CD14-positive monocyte (primary cell): ENCODE measurements around the gene PCDHGA11. TPM values are rescaled to one million over a fixed set of nuclear protein-coding genes. Genes with fewer than 3 reads are reported as not detected.
A peak's percentile ranks its signal among the peaks of the same experiment; 100 is the strongest.
"Not testable (repeated sequence)": the region's sequence is repeated elsewhere in the genome, so short reads cannot be mapped to it uniquely, and the experiment has no call there.

ENCODE experiments used
- DNase-seq, 3 donors: peaks; one replicate each; pipeline ENCODE4 v3.0.0-alpha.2; 2011 to 2022
- H2AFZ ChIP-seq: 2 replicates; pipeline ENCODE4 v1.6.0; 2012; ENCODE audit warnings: mild to moderate bottlenecking, low read depth, low read length, inconsistent platforms; ENCODE audit not compliant: insufficient read depth, poor library complexity, severe bottlenecking
- H3K27ac ChIP-seq, 2 donors: 1 replicate in 1 of 2; 2 replicates in 1 of 2; pipeline ENCODE4 v1.5.1; 2012 to 2013; ENCODE audit warnings: low read length in 2 of 2, control low read depth in 1 of 2, inconsistent platforms in 1 of 2, low read depth in 1 of 2, mild to moderate bottlenecking in 1 of 2
- H3K27me3 ChIP-seq, 2 donors: one replicate each; pipeline versions ENCODE4 v1.6.0 to v1.6.1; 2011 to 2013; ENCODE audit warnings: low read length in 2 of 2; ENCODE audit not compliant: control insufficient read depth in 2 of 2, insufficient read depth in 2 of 2
- H3K36me3 ChIP-seq, 2 donors: replicated peaks in 1 of 2; 1 replicate in 1 of 2; 2 replicates in 1 of 2; pipeline versions ENCODE4 v1.5.1 to v1.6.1; 2012 to 2013; ENCODE audit warnings: low read length in 2 of 2, control low read depth in 1 of 2, inconsistent platforms in 1 of 2, mild to moderate bottlenecking in 1 of 2; ENCODE audit not compliant: insufficient read depth in 2 of 2, control insufficient read depth in 1 of 2
- H3K4me1 ChIP-seq, 2 donors: 1 replicate in 1 of 2; 2 replicates in 1 of 2; pipeline versions ENCODE4 v1.5.1 to v1.6.1; 2012 to 2013; ENCODE audit warnings: low read length in 2 of 2, control low read depth in 1 of 2, inconsistent platforms in 1 of 2, mild to moderate bottlenecking in 1 of 2, moderate library complexity in 1 of 2; ENCODE audit not compliant: insufficient read depth in 2 of 2, control insufficient read depth in 1 of 2
- H3K4me2 ChIP-seq: replicated peaks from 2 replicates; pipeline ENCODE3; 2012; ENCODE audit warnings: low read length, moderate library complexity, mild to moderate bottlenecking; ENCODE audit not compliant: poor library complexity, severe bottlenecking; ENCODE audit errors: extremely low read depth
- H3K4me3 ChIP-seq, 3 experiments: fragments of 200-600 bp in 1 of 3; sonication (generic) in 1 of 3; replicated peaks in 1 of 3; 1 replicate in 2 of 3; 2 replicates in 1 of 3; pipeline ENCODE4 v1.5.1; 2011 to 2013; ENCODE audit warnings: low read length in 3 of 3, mild to moderate bottlenecking in 3 of 3, control low read depth in 2 of 3, low read depth in 2 of 3, inconsistent platforms in 1 of 3, moderate library complexity in 1 of 3
- H3K79me2 ChIP-seq: 2 replicates; pipeline ENCODE4 v1.6.0; 2012; ENCODE audit warnings: mild to moderate bottlenecking, control low read depth, inconsistent platforms, low read length, moderate library complexity; ENCODE audit not compliant: insufficient read depth
- H3K9ac ChIP-seq: 2 replicates; pipeline ENCODE4 v1.6.0; 2017; ENCODE audit warnings: low read length, mild to moderate bottlenecking; ENCODE audit not compliant: insufficient read depth, poor library complexity, severe bottlenecking
- H3K9me3 ChIP-seq, 2 donors: replicated peaks in 1 of 2; 1 replicate in 1 of 2; 2 replicates in 1 of 2; pipeline versions ENCODE4 v1.5.1 to v1.6.1; 2012 to 2013; ENCODE audit warnings: low read length in 2 of 2, control low read depth in 1 of 2; ENCODE audit not compliant: control insufficient read depth in 1 of 2, insufficient read depth in 1 of 2
- H4K20me1 ChIP-seq: 2 replicates; pipeline ENCODE4 v1.6.0; 2012; ENCODE audit warnings: mild to moderate bottlenecking, low read length, control low read depth, moderate library complexity; ENCODE audit not compliant: insufficient read depth
- H3K27ac Mint-ChIP-seq, 7 donors: one replicate each; pipeline ENCODE4 v1.8.0; 2020; ENCODE audit warnings: mild to moderate bottlenecking in 7 of 7, mixed read lengths in 7 of 7, moderate library complexity in 6 of 7, inconsistent platforms in 2 of 7
- H3K27me3 Mint-ChIP-seq, 3 donors: one replicate each; pipeline ENCODE4 v1.8.0; 2021 to 2022; ENCODE audit warnings: low read depth in 3 of 3, mild to moderate bottlenecking in 3 of 3, mixed read lengths in 3 of 3, moderate library complexity in 3 of 3, inconsistent platforms in 1 of 3
- H3K36me3 Mint-ChIP-seq, 2 donors: one replicate each; pipeline ENCODE4 v1.8.0; 2020; ENCODE audit warnings: mixed read lengths in 2 of 2, inconsistent platforms in 1 of 2, mild to moderate bottlenecking in 1 of 2
- H3K4me1 Mint-ChIP-seq: one replicate; pipeline ENCODE4 v1.8.0; 2020; ENCODE audit warnings: mild to moderate bottlenecking, mixed read lengths
- H3K4me3 Mint-ChIP-seq, 2 donors: one replicate each; pipeline ENCODE4 v1.8.0; 2020; ENCODE audit warnings: mild to moderate bottlenecking in 2 of 2, mixed read lengths in 2 of 2, moderate library complexity in 1 of 2
- H3K9me3 Mint-ChIP-seq, 7 donors: one replicate each; pipeline ENCODE4 v1.8.0; 2020 to 2022; ENCODE audit warnings: mixed read lengths in 7 of 7, mild to moderate bottlenecking in 6 of 7, moderate library complexity in 6 of 7, inconsistent platforms in 2 of 7
- WGBS: methylation state at CpG from one replicate; pipeline ENCODE4 v1.1.5; 2013; ENCODE audit warnings: missing lambda C conversion rate; ENCODE audit not compliant: insufficient coverage; 5-methylcytosine and 5-hydroxymethylcytosine counted together
- intact Hi-C, 2 donors: fragments of 100-400 bp; cut with micrococcal nuclease; formaldehyde crosslinking; loops; one replicate each; pipeline versions ENCODE4 v1.15.0 to v1.15.1; 2023
- polyA plus RNA-seq, 3 donors: library from polyadenylated mRNA; depleted of rRNA in 1 of 3; unstranded in 2 of 3; stranded (reverse) in 1 of 3; fragments of 300-500 nt in 2 of 3; fragments of >200 nt in 1 of 3; fragmentation: Illumina TruSeq in 2 of 3; gene quantifications; 1 replicate in 2 of 3; 2 replicates in 1 of 3; pipeline ENCODE4 v1.2.3, GENCODE V29; 2012 to 2021
- TF ChIP-seq, protein P1 (sequence below): fragments of 200-600 bp; IDR thresholded peaks from one replicate; pipeline ENCODE4 v1.8.0; 2022; ENCODE audit warnings: antibody characterized with exemption, mild to moderate bottlenecking

Gene PCDHGA11
- polyA plus RNA-seq, 3 donors, result not detected

DNA sequence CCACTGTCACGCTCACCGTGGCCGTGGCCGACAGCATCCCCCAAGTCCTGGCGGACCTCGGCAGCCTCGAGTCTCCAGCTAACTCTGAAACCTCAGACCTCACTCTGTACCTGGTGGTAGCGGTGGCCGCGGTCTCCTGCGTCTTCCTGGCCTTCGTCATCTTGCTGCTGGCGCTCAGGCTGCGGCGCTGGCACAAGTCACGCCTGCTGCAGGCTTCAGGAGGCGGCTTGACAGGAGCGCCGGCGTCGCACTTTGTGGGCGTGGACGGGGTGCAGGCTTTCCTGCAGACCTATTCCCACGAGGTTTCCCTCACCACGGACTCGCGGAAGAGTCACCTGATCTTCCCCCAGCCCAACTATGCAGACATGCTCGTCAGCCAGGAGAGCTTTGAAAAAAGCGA lies 11.9 kb downstream of the PCDHGA11 start:
- peaks cover 21% of the 10 kb centered on the region for H3K4me1 Mint-ChIP-seq
- peak overlapping the region in 1 of 2 donors; percentile 79 for H3K4me3 Mint-ChIP-seq
- H3K4me1 ChIP-seq, result peaks cover 17 to 19% of the 10 kb centered on the region in 2 donors
- peaks cover 22 to 50% (median 40%) of the 10 kb centered on the region in 7 donors for H3K9me3 Mint-ChIP-seq
- H3K4me3 ChIP-seq, H3K9ac ChIP-seq, H3K36me3 ChIP-seq, H2AFZ ChIP-seq, H3K27ac Mint-ChIP-seq, intact Hi-C loops, H3K27ac ChIP-seq, H4K20me1 ChIP-seq, H3K4me2 ChIP-seq, H3K79me2 ChIP-seq, DNase-seq: not testable (repeated sequence)
- H3K9me3 ChIP-seq, result peaks cover 37% of the 10 kb centered on the region in 2 donors
- peaks cover 32 to 90% of the 10 kb centered on the region in 2 donors for H3K27me3 ChIP-seq
- WGBS, result 36% methylated on average over 24 of the region's 29 CpGs
- peaks cover 20 to 22% of the 10 kb centered on the region in 2 donors for H3K36me3 Mint-ChIP-seq
- peaks cover 47 to 66% (median 61%) of the 10 kb centered on the region in 3 donors for H3K27me3 Mint-ChIP-seq

DNA sequence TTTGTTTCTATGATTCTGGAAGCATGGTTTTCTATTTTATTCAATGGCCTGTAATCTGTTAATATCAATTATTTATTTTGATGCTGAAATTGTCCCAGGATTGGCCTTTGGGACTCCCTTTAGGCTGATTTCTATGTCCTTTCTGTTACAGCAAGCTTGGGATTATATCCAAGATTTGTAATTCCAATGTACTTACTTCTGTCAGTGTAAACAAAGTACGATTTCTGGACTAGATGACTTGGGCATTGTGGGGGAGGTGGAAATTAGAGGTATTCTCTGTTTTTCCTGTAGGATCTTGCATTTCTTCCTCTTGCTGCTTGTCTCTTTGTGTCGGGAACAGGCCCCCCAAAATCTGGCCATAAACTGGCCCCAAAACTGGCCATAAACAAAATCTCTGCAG lies 13.2 kb downstream of the PCDHGA11 start:
- H3K4me2 ChIP-seq, result no peak overlapping the region
- no peak overlapping the region for H2AFZ ChIP-seq
- H3K36me3 ChIP-seq, result no peaks in the 10 kb centered on the region
- no CpG with 5 or more reads among the region's 2 CpGs for WGBS
- no peak overlapping the region for H3K4me3 Mint-ChIP-seq
- no peak overlapping the region for H3K9ac ChIP-seq
- TF ChIP-seq, protein P1, sequence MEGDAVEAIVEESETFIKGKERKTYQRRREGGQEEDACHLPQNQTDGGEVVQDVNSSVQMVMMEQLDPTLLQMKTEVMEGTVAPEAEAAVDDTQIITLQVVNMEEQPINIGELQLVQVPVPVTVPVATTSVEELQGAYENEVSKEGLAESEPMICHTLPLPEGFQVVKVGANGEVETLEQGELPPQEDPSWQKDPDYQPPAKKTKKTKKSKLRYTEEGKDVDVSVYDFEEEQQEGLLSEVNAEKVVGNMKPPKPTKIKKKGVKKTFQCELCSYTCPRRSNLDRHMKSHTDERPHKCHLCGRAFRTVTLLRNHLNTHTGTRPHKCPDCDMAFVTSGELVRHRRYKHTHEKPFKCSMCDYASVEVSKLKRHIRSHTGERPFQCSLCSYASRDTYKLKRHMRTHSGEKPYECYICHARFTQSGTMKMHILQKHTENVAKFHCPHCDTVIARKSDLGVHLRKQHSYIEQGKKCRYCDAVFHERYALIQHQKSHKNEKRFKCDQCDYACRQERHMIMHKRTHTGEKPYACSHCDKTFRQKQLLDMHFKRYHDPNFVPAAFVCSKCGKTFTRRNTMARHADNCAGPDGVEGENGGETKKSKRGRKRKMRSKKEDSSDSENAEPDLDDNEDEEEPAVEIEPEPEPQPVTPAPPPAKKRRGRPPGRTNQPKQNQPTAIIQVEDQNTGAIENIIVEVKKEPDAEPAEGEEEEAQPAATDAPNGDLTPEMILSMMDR, result no peak
- peaks cover 39 to 53% (median 53%) of the 10 kb centered on the region in 3 donors for H3K27me3 Mint-ChIP-seq
- intact Hi-C loops, result no loop called here
- peaks cover 20 to 22% of the 10 kb centered on the region in 2 donors for H3K36me3 Mint-ChIP-seq
- no peaks in the 10 kb centered on the region for H3K79me2 ChIP-seq
- H3K9me3 ChIP-seq, result peaks cover 31 to 32% of the 10 kb centered on the region in 2 donors
- H4K20me1 ChIP-seq, result no peaks in the 10 kb centered on the region
- H3K27ac Mint-ChIP-seq, result no peak overlapping the region
- H3K27ac ChIP-seq, result no peak overlapping the region
- peaks cover 17 to 19% of the 10 kb centered on the region in 2 donors for H3K4me1 ChIP-seq
- peaks cover 32 to 81% of the 10 kb centered on the region in 2 donors for H3K27me3 ChIP-seq
- no peak overlapping the region for H3K4me3 ChIP-seq
- DNase-seq, result no peak
- H3K4me1 Mint-ChIP-seq, result peaks cover 21% of the 10 kb centered on the region
- peaks cover 22 to 47% (median 37%) of the 10 kb centered on the region in 7 donors for H3K9me3 Mint-ChIP-seq
